HG02970 (cell line): Measurements from ENCODE around the gene IL17RD.
"Not testable (repeated sequence)": the region's sequence is repeated elsewhere in the genome, so short reads cannot be mapped to it uniquely, and the experiment has no call there.

Experiments used
- ATAC-seq: cut with Tn5 transposase; IDR thresholded peaks from one replicate; pipeline ENCODE4 v1.9.1; 2021; ENCODE audit warnings: mild to moderate bottlenecking, moderate library complexity, moderate number of reproducible peaks; ENCODE audit not compliant: unreplicated experiment, low FRiP score

Gene IL17RD

DNA sequence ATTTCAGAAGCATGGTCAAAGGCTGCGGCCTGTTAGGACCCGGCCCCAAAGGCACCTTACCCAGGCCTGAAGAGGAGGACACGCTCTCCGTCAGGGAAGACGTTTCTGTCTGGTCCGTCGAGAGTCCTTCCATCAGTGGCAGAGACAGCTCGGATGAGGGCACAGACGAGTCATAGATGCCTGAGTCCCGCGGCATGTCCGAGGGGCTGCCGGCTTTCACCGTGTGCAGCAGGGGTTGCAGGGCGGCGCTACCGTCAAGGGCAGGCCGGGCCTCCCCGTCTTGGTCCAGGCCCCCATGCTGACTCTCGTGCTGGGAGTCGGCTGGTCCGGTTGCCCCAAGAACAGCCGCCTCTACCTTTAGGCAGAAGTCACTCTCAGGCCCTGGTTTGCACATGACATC, 67.6 kb downstream of the IL17RD start:
- ATAC-seq: no peak

DNA sequence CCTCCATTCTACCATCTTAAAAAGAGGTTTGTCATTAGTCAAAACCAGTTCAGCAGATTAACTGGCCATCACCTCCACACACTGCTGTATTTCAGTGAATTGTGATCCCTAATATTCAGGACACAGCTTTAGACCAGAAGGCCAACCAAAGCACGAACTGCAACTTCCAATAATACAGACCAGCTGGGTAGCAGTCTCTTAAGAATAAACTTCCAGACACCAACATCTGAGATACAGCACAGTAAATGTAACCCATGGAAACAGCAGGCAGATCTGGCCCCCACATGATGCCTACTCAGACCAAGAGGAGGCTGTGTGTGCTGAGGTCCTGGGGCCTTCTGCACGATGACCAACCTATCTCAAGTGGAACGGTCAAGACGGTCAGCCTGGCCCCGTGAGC, 69.8 kb downstream of the IL17RD start:
- no peak for ATAC-seq

DNA sequence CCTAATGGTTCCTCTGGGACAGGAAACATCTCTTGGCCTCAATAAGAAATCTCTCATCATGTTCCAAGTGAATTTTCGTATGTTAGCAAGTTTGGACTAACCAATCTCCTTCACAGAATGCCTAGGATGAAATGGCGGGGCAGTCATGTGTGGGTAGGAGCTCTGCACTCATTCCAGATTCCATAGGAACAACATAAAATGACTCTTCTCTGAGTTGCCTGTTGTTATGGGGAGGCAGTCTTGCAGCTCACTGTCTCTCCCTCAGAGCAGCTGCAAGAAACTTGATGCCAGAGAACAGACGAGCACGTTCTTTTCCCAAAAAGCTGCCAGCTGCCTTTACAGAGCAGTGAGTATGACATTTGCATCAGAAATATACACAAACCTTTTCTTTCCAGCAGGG, 70.6 kb downstream of the IL17RD start:
- ATAC-seq: no peak

DNA sequence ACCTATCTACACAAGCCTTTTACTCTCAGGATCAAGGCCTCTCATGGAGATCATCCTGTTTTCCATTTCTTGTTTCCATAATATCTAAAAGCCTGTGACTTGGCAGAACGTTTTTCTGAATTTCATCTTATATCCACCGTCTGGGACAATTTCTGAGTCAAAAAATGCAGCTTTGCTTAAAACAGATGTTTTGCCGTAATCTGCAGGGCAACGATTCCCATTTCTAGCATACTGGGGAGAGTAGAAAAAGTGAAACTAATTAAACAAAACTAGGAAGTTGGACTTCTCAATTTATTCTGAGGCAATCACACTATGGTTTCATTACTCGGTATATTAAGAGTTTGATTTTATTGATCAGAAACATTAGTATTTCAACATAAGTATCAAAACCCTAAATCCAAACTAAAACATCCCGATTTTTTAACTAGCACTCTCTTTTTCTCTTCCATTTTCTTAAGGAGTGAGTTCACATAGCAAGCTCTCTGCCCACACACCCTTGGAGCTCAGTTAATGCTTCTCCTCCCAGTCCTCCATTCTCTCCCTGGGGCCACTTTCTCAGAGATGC, 71.1 kb downstream of the IL17RD start:
- no peak for ATAC-seq

DNA sequence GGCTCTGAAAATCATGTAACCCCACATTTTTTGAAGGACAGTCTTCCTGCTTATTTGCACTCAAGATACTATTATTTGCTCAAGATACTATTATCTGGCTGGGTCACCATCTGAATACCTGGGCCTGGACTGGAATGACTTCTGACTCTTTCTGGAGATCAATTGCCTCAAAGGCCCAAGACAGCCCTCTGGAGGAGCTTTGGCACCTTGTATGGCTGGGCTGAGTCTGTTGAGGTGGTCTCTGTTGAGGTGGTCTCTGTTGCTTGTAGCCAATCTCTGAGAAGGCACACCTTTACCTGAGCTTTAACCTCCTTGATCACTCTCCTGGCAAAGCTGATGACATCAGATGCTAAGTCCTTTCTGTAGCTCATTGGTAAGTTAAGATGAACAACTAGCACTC, 71.7 kb downstream of the IL17RD start:
- ATAC-seq: no peak

DNA sequence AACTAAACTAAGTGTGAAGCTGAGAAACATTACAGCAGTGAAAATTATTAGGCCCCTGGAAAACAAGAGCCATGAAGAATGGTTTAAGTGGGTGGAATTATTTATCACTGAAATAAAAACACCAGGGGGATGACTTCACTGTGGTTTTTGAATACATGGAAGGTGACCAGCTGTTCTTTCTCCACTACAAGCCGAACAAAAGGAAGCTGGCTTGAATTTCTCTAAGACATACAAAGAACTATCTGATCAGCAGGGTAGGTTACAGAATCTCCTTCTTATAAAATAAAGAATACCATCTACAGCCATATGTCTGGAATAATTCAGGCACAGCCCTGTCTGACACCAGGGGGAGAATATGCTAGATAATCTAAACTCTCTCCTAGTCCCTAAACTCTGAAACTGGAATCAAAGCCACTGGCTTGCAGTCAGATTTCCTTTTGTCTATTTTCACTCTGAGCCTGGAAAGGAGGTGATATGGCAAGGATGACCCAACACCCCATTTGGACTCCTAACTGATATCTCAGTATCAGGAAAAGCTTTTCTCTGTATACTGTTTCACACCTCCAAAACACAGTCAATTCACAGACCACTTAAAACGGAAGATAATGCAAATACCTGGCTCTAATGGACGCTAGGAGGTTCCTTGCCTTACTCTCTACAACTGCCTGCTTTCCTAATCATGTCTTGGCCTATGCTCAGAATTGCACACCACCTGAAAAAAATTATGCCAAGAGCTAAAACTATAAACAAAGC, 73.5 kb downstream of the IL17RD start:
- no peak for ATAC-seq

DNA sequence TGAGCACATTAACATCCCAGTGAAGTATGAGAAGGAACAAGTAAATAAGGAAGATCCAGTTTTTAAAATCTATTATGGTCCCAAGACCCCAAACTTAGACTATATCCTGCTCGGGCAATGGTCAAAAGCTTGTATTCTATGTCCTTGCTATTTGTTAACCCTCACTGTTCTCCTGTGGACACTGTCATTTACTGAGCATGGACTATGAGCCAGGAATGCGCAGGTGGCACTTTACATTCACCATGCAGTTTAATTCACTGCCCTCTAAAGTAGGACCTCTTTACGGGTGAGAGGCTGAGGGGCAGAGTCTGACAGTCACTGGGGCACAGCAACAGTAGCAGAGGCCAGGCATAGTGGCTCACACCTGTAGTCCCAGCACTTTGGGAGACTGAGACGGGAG, 76.1 kb downstream of the IL17RD start:
- no peak for ATAC-seq

DNA sequence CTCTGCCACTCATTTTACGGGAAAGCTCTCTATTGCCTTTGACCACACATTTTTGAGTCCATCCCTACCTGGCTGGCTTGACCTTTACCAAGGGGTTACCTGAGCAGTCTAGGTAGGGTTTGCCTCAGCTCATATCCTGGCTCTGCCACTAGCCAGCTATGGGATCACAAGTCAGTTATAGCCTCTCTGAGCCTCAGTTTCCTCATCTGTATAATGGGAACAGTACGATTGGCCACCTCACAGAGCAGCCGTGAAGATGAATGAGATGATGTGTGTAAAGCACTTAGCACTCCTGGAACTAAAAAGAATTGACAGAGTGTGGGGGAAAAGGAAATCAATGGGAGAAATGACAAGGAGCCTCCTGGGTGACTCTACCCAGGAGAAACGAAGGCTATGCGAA, 76.7 kb downstream of the IL17RD start:
- ATAC-seq: no peak

DNA sequence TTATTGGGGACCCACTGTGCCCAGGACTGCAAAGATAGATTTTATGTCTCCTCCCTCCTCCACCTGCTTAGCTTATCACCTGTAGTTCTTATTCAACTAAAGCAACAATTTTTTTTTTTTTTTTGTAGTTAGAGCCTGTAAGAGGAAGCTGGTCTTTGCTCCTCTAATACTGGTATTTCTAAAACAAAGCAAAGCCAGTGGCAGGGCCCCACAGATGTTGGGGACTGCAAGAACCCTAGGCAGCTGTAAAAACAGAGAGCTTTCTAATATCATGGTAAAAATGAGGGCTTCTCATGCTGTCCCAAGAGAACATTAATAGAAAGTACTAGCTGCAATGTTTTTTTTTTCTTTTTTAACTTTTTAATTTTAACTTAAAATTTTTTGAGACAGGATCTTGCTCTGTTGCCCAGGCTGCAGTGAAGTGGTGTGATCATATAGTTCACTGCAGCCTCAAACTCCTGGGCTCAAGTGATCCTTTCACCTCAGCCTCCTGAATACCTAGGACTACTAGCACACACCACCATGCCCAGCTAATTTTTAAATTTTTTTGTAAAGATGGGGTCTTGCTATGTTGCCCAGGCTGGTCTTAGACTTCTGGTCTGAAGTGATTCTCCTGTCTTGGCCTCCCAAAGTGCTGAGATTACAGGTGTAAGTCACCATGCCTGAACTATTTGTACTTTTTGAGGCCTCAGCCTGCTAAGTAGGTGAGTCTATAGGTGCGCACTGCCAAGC, 77.6 kb downstream of the IL17RD start:
- no peak for ATAC-seq

DNA sequence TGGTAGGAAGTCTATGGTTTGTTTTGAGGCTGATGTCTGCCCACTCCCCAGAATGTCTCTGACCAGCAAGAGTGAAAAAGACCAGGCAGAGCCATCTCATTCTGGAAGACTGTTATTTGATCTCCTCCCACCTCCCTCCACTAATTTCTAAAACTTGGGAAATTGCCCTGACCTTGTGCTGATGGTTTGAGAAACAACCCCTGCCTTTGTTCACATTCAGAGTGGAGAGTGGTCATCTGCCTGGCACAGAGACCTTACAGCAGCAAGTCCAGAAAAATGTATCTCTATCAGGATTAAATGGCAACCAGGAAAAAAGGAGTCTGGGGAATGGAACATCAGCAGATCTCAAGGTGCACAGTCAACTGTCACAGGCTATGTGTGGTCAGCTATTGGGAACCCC, 79.0 kb downstream of the IL17RD start:
- no peak for ATAC-seq

DNA sequence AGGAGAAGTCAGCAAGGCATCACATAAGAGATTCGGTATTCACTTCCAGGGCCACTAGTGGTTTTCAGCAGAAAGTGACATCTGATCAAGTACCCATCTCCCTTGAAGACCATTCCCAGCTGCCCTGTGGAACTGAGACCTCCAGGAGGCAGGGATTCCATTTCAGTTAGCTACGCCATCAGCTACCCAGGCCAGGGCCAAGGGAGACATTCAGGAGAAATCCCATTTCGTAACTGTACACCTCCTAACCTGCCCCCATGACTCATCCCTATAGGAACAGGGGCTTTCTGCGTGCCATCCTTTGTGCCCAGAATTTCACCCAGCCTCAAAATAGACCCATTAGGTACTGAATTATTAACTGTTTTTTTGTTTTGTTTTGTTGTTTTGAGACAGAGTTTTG, 79.9 kb downstream of the IL17RD start:
- ATAC-seq: no peak

DNA sequence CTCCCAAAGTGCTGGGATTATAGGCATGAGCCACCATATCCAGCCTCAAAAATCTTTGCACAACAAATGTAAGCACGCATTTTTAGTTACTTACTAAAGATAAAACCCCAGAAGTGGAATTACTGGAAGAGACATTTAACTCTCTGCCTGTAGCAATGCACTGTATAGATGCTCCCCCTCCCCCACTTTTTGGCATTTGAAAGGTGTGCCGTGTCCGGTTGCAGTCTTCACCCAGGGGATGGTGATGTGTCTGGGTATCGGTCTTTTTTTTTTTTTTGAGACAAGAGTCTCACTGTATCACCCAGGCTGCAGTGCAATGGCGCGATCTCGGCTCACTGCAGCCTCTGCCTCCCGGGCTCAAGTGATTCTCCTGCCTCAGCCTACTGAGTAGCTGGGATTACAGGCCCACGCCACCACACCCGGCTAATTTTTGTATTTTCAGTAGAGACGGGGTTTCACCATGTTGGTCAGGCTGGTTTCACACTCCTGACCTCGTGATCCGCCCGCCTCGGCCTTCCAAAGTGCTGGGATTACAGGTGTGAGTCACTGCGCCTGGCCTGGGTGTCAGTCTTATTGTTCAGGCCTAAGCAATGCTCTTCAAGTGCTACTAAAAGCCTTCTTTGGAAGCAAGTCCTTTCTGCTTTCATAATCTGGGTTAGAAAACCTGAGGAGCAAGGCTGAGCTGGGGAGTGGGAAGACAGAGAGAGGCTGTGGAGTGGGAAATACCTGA, 81.7 kb downstream of the IL17RD start:
- ATAC-seq: not testable (repeated sequence)

DNA sequence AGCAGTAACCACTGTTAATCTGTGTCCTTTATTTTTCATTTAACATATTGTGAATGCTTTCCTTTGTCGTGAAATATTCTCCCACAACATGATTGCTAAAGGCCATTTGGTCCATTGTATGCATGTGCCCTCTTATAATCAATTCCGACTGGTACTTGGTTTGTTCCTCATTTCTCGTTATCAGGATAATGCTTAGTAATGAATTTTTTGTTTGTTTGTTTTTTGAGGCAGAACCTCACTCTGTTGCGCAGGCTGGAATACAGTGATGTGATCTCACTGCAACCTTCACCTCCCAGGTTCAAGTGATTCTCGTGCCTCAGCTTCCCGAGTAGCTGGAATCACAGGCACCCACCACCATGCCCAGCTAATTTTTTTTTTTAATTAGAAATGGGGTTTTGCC, 82.7 kb downstream of the IL17RD start:
- no peak for ATAC-seq

DNA sequence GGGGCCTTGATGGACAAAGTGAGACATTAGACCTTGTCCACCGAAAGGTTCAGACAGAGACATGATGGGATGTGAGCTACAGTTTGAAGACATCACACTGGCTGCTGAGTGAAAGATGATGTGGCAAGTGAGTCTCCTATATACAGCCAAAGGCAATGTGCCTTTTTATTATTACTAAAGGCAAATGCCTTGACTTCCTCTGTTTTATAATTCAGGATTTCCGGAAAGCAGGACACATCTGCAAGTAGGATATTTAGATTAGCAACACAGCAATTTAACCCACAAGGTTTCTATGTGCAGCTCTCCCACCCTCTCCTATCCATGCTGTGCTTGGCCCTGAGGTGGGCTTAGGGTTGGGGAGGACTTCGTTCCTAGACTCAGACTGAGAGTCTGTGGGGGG, 84.0 kb downstream of the IL17RD start:
- no peak for ATAC-seq

DNA sequence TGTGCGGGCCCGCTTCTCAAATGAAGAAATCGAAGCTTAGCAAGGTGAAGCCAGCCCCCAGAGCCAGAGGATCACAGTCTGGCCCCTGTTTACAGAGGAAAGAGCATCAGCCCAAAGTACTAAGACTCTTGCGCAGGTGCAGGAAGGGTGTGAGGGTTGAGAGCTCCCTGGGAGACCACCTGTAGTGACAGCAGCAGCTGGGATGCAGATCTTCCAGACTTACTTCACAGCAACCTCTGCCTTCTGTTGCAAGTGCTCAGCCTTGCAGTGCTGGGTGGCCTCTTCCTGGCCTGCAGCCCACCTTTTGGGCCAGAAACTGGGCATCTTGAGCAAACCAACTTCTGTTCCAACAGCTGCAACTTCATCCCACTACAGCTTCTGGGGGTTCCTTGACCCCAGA, 85.0 kb downstream of the IL17RD start:
- no peak for ATAC-seq

DNA sequence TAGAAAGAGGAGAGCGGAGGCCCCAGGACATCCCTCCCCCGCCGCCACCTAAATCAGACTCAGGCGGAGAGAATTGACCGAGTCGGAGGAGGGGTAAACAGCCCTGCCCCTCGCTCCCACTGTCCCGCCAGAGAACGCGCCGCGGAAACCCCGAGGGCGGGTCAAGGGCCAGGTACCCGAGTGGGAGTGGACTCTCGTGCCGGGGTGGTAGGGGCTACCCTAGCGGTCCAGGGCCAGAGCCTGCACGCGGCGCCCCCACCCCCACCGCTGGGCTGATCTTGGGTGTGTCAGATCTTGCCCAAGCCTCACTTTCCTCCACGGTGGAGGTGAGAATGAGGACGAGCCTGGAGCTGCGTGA, 85.7 kb downstream of the IL17RD start:
- no peak for ATAC-seq

DNA sequence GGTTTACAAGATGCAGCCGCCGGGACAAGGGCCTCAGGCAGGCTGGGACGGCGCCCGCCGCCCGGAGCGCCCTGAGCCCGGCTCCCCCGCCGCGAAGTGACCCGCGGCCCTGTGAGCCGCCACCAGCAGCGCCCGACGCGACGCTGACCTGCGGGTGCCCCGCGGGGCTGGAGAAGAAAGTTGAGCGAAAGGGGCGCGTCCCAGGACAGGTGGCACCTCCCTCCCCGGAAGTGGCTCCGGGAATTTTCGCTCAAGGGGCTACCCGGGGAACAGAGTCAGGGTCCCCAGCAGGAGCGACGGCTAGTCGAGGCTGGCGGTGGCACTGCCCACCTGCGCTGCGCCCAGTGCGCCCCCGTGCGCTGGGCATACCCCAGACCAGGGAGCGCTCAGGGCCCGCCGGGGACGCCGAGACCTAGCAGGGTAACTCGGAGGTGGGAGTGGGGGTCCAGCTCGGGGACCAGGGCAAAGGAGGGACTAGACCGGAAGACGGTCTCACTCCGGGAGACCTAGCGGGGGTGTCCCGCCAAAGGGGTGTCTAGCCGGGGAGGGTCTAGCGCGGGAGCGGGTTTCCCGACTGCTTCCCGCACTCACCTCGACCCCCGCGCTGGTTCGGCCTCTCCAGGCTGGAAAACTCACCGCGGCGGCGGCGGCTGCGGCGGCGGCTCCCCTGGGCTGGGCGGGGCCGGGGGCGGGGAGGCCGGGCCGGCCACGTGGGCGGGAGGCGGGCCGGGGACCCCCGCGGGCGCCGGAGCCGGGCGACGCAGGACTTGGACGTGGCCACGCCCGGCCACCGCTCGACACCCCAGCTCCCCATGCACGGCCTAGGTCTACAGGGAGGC, 86.3 kb downstream of the IL17RD start:
- ATAC-seq: no peak

DNA sequence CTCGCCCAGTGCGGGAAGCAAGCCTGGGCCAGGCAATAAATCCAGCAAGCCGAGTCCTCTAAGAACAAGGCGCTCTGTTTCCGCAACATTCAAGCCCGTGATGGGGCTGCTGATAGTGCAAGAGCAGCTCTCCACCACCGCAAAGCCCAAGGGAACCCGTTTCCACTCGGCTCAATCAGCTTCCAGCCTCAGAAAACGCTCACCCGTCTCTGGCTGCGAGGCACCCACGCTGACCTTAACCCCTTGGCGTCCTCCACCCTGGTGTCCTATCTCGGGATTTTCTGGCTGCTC, 86.9 kb downstream of the IL17RD start:
- ATAC-seq: no peak

DNA sequence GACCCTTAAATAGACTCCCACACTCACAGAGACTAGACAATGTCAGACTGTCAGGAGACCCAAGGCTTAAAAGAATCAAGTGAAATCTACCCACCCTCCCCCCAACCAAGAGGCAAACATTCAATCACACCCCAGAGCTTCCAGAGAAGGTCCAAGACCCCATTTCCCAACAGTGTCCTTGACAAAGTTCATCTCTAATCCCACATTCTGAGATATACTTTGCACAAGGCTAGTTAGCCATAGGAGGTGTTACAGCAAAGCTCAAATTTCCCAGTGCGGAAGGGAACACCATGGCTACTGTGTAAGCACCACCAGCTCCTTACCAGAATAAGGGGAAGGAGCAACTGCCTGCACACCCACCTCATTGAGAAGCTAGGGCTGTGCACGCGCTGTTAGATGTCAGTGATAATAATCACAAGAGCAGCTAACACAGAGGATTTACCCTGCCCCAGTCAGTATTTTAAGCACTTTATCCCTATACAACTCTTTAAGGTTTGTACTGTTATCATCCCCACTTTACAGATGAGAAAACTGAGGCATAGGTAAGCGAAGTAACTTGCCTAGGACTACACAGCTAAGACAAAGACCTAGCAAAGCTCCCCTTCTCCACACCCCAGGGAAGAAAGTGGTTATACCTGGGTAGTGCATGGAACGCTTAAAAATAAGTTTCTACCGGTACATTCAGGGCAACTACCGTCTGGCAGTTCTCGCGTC, 87.4 kb downstream of the IL17RD start:
- no peak for ATAC-seq

DNA sequence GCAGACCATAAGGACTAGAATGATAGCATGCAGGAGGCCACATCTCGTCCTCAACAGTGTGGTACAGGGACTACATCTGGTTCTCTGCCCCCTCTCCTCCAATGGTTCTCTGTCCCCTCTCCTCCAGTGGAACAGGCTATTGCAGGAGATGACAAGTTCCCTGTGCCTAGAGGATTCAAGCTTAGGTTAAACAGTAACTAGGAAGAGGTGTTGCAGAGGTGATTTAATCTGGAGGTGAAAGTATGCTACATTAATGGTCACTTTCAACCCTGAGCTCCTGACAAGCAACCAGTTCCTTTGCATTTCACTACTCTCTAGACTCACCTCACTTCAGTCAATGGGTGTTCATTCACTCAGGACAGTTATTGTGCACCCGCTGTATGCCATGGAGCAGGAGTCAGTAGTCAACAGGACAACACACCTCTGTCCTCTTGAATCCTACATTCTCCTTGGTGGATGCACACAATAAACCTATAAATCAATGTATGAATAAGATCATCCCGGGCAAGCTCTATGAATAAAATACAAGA, 88.7 kb downstream of the IL17RD start:
- no peak for ATAC-seq
